Cardiac ventricle fibroblast (primary cell): ENCODE measurements around the gene ARL3. TPM values are rescaled to one million over a fixed set of nuclear protein-coding genes. Genes with fewer than 3 reads are reported as not detected.

Experiments
- total RNA-seq: library from RNA; depleted of rRNA; stranded (reverse); fragments of >200 nt; gene quantifications from 2 replicates; pipeline ENCODE4 v1.2.3, GENCODE V29; 2015

ARL3 gene
- total RNA-seq, result 5.3 and 7.2 TPM in 2 replicates

GRCh38 chr10:102713814-102714620, at the start of gene ARL3:
TSS of gene ARL3 (minus strand) at chr10:102714397. CDS start at chr10:102714275, 122 bp downstream.

GRCh38 chr10:102743588-102744373, 29.6 kb upstream of the ARL3 start, which contains the start of gene WBP1L:
TSS of gene WBP1L (plus strand) at chr10:102743948. CDS start at chr10:102744054, 106 bp downstream.

GRCh38 chr10:102714621-102715455, 641 bp upstream of the ARL3 start, which contains the start of gene SFXN2:
TSS of gene SFXN2 (plus strand) at chr10:102714636. CDS start at chr10:102726637, 12,001 bp downstream.

GRCh38 chr10:102644066-102644645, 70.0 kb downstream of the ARL3 start, which contains the start of gene TRIM8:
TSS of gene TRIM8 (plus strand) at chr10:102644479. CDS start at chr10:102644618, 139 bp downstream.

Other genes with a start within 250 kb of the ARL3 start
- gene ACTR1A, start 211.7 kb downstream of the ARL3 start, total RNA-seq, result 69.9 and 73.5 TPM in 2 replicates
- 15.1 and 16.8 TPM in 2 replicates for gene SUFU, start 210.4 kb downstream of the ARL3 start, total RNA-seq
- 185 and 199 TPM in 2 replicates for gene TRIM8, start 69.9 kb downstream of the ARL3 start, total RNA-seq
- 1.3 and 6.8 TPM in 2 replicates for gene SFXN2, start 239 bp upstream of the ARL3 start, total RNA-seq
- 53.9 and 83.6 TPM in 2 replicates for gene WBP1L, start 29.6 kb upstream of the ARL3 start, total RNA-seq
- gene CYP17A1, start 123.0 kb upstream of the ARL3 start, total RNA-seq, result not detected in 2 replicates
- 8.2 and 17.5 TPM in 2 replicates for gene BORCS7, start 139.9 kb upstream of the ARL3 start, total RNA-seq
- 0.59 TPM in 1 of 2 replicates, not detected in the other for gene AS3MT, start 155.1 kb upstream of the ARL3 start, total RNA-seq
- gene CNNM2, start 203.9 kb upstream of the ARL3 start, total RNA-seq, result 5.7 and 9.3 TPM in 2 replicates